Type B pancreatic cell (in vitro differentiated cells): ENCODE results near the gene RBPJ. TPM values are rescaled to one million over a fixed set of nuclear protein-coding genes. Genes with fewer than 3 reads are reported as not detected.
A peak's percentile ranks its signal among the peaks of the same experiment; 100 is the strongest.

Source experiments
- DNase-seq: peaks from one replicate; pipeline ENCODE4 v3.0.0; 2021; ENCODE audit warnings: mixed read lengths; ENCODE audit not compliant: unreplicated experiment; ENCODE audit errors: extremely low spot score
- H3K27ac Mint-ChIP-seq: 2 replicates; pipeline ENCODE4 v1.8.0; 2021; ENCODE audit warnings: mild to moderate bottlenecking, mixed read lengths
- H3K27me3 Mint-ChIP-seq: 2 replicates; pipeline ENCODE4 v1.8.0; 2021; ENCODE audit warnings: mixed read lengths
- H3K36me3 Mint-ChIP-seq: 2 replicates; pipeline ENCODE4 v1.8.0; 2021; ENCODE audit warnings: mixed read lengths
- H3K4me1 Mint-ChIP-seq: one replicate; pipeline ENCODE4 v1.8.0; 2021; ENCODE audit warnings: mixed read lengths; ENCODE audit not compliant: unreplicated experiment
- H3K4me3 Mint-ChIP-seq: 2 replicates; pipeline ENCODE4 v1.8.0; 2021; ENCODE audit warnings: mild to moderate bottlenecking, mixed read lengths
- H3K9me3 Mint-ChIP-seq: 2 replicates; pipeline ENCODE4 v1.8.0; 2021; ENCODE audit warnings: mixed read lengths
- CTCF ChIP-seq: fragments of 200-600 bp; sonication (generic); conservative IDR thresholded peaks from 2 replicates; pipeline ENCODE4 v1.5.0; 2021; ENCODE audit warnings: antibody characterized with exemption, mild to moderate bottlenecking
- total RNA-seq: library from RNA; stranded (reverse); gene quantifications from 2 replicates; pipeline ENCODE4 v1.2.1, GENCODE V29; 2021; ENCODE audit warnings: low replicate concordance

Gene RBPJ
- total RNA-seq, 1 donor from 2014 or later: 95.4 TPM

- Mint-ChIP-seq H3K4me3 (no peak overlapping the region), H3K36me3 (no peaks in the 10 kb centered on the region)
- TF ChIP-seq CTCF: no peak
These were observed 143.7 kb downstream of the RBPJ start for GRCh38 chr4:26464420-26465095.

GRCh38 chr4:26466578-26467270 lies 145.9 kb downstream of the RBPJ start:
- Mint-ChIP-seq H3K27me3 (peaks cover 15% of the 10 kb centered on the region), H3K9me3 (no peaks in the 10 kb centered on the region), H3K4me1 (no peaks in the 10 kb centered on the region), H3K27ac (no peak overlapping the region), H3K36me3 (no peaks in the 10 kb centered on the region), H3K4me3 (no peak overlapping the region)
- no peak for TF ChIP-seq CTCF
- DNase-seq: peak; percentile 27

More at GRCh38 chr4:26464420-26465095, 143.7 kb downstream of the RBPJ start:
- H3K27ac Mint-ChIP-seq: no peak overlapping the region
- peak; percentile 50 for DNase-seq
- H3K27me3 Mint-ChIP-seq: peaks cover 11% of the 10 kb centered on the region
- no peaks in the 10 kb centered on the region for H3K4me1 Mint-ChIP-seq
- no peaks in the 10 kb centered on the region for H3K9me3 Mint-ChIP-seq

- Mint-ChIP-seq H3K27ac (no peak overlapping the region), H3K9me3 (no peaks in the 10 kb centered on the region), H3K4me3 (no peak overlapping the region), H3K27me3 (peaks cover 18% of the 10 kb centered on the region), H3K36me3 (no peaks in the 10 kb centered on the region), H3K4me1 (no peaks in the 10 kb centered on the region)
- TF ChIP-seq CTCF: no peak
- DNase-seq: no peak
These were observed 146.9 kb downstream of the RBPJ start for GRCh38 chr4:26467724-26468123.

- Mint-ChIP-seq H3K9me3 (no peaks in the 10 kb centered on the region), H3K4me3 (no peak overlapping the region), H3K27ac (no peak overlapping the region), H3K36me3 (no peaks in the 10 kb centered on the region), H3K27me3 (peaks cover 18% of the 10 kb centered on the region), H3K4me1 (no peaks in the 10 kb centered on the region)
- no peak for TF ChIP-seq CTCF
- peak; percentile 36 for DNase-seq
These were observed 147.6 kb downstream of the RBPJ start for GRCh38 chr4:26468283-26468949.

GRCh38 chr4:26468977-26469376 lies 148.2 kb downstream of the RBPJ start:
- H3K27me3 Mint-ChIP-seq: peaks cover 21% of the 10 kb centered on the region
- H3K27ac Mint-ChIP-seq: no peak overlapping the region
- no peaks in the 10 kb centered on the region for H3K36me3 Mint-ChIP-seq
- H3K4me1 Mint-ChIP-seq: no peaks in the 10 kb centered on the region
- peak; percentile 20 for DNase-seq
- H3K9me3 Mint-ChIP-seq: no peaks in the 10 kb centered on the region
- no peak for TF ChIP-seq CTCF
- no peak overlapping the region for H3K4me3 Mint-ChIP-seq
